HG03457 (cell line): ENCODE results near the gene POLR1A.

Experiments
- ATAC-seq: cut with Tn5 transposase; IDR thresholded peaks from one replicate; pipeline ENCODE4 v1.9.1; 2021; ENCODE audit warnings: moderate number of reproducible peaks; ENCODE audit not compliant: unreplicated experiment

The POLR1A gene

GRCh38 chr2:85981579-85982247 is 124.0 kb downstream of the POLR1A start:
- ATAC-seq, result no peak

- ATAC-seq, result no peak
Observed at GRCh38 chr2:85978883-85979780, 126.6 kb downstream of the POLR1A start.

DNA sequence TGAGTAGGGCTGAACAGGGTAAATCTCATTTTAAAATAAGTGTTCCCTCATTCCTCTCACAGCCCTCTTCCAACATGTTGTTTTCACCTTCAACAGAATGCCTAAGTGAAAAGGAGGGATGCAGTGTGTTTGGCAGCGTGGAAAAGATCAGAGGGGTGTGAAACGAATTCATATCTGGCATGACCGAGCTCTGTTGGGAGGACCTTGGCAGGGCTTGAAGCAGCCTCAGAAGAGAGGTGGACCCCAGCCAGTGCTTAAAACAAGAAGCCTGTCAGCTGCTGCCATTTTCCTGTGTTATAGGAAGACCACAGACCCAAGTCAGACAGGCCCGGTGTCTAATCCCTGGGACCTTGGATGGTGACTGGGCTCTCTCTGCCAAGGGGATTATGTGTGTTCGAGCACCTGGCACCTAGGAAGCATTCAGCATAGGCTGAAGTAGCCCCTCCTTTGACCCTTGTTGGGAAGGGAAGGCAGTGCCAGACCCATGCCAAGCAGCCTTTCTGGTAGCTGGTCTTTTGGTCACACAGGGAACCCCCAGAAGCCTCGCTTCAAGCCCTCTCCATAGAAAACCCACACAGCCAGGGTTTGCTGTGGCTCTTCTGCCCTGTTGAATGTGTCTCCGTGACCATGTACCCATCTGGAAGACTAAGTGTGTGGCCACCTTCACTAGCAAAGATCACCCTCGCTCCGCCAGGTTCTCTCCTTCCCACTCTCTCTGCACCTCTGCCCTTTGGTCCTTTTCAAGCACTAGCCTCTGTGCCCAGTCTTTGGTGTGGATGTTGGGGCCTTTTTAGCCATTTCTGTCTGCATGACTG is 129.4 kb downstream of the POLR1A start:
- no peak for ATAC-seq

GRCh38 chr2:85975581-85975980 is 130.1 kb downstream of the POLR1A start:
- ATAC-seq, result no peak

DNA sequence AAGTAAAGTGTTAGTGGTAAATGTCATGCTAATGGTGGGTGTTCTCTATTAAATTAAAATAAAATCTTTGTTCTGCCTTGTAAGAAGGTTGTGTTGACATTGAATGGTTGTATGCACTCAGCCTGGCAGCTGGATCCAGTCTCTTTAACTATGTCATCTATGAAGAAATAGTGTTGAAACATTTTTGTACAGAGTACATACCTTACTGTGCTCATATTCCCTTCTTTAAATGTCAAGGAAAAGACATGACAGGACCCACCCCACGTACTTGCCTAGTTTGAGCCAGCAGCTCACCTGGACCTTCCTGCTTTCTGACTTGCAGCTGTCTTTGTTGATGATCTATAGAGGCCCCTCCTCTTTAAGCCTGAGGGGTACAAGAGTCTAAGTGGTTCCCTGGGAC is 131.3 kb downstream of the POLR1A start:
- ATAC-seq, result no peak

DNA sequence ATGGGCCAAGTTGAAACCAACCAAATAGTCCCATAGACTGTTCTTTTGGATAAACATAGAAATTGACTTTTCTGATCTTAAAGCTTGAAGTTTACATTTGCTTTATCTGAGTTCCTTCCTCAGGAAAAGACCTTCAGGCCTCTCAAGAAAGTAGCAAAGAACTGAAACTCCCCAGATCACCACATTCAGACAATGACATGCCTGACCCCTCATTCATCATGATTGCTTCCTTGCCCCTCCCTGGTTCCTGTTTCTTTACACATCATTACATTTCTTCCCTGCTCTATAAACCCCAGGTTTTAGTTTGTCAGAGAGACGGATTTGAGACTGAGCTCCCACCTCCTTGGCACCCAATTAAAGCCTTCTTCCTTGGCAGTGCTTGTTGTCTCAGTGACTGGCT is 133.3 kb downstream of the POLR1A start:
- ATAC-seq, result no peak

DNA sequence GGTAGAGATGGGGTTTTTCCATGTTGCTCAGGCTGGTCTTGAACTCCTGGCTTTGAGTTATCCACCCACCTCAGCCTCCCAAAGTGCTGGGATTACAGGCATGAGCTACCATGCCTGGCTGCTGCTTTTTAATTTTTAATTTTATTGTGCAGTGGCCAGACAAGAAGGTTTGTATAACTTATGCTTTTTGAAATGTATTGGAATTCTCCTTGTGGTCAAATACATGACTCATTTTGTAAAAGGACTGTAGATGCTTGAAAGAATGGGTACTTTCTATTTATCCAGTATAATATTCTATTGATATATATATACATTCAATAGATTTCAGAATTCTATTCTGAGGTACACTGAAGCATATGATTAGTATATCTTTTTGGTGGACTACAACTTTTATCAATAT is 134.3 kb downstream of the POLR1A start:
- ATAC-seq, result no peak
